Adrenal gland (tissue), 12 donors: Measurements from ENCODE around the gene DNAJB1. TPM values are rescaled to one million over a fixed set of nuclear protein-coding genes. Genes with fewer than 3 reads are reported as not detected.
A peak's percentile ranks its signal among the peaks of the same experiment; 100 is the strongest.

Source experiments
- DNase-seq, 7 donors: peaks; one replicate each; pipeline ENCODE4 v3.0.0-alpha.2; 2019 to 2020
- H3K27ac ChIP-seq, 5 donors: fragments of 200-600 bp; sonication (generic) in 4 of 5; 1 replicate in 3 of 5; 2 replicates in 2 of 5; pipeline versions ENCODE4 v1.5.1 to v1.8.0; 2016 to 2020; ENCODE audit warnings: mild to moderate bottlenecking in 1 of 5
- H3K27me3 ChIP-seq: fragments of 200-600 bp; 2 replicates; pipeline ENCODE4 v1.8.0; 2021
- H3K36me3 ChIP-seq, 2 donors: fragments of 200-600 bp; replicated peaks in 1 of 2; 1 replicate in 1 of 2; 2 replicates in 1 of 2; pipeline versions ENCODE4 v1.5.1 to v1.8.0; 2018 to 2022
- H3K4me1 ChIP-seq, 2 donors: fragments of 200-600 bp; replicated peaks in 1 of 2; 1 replicate in 1 of 2; 2 replicates in 1 of 2; pipeline versions ENCODE4 v1.5.1 to v1.8.0; 2018 to 2021
- H3K4me3 ChIP-seq, 4 donors: fragments of 200-600 bp; sonication (generic) in 3 of 4; one replicate each; pipeline ENCODE4 v1.5.1; 2016 to 2018
- H3K9me3 ChIP-seq, 3 donors: fragments of 200-600 bp; sonication (generic) in 1 of 3; replicated peaks in 1 of 3; 1 replicate in 2 of 3; 2 replicates in 1 of 3; pipeline versions ENCODE4 v1.5.1 to v1.8.0; 2016 to 2021
- POLR2A ChIP-seq, 2 donors: fragments of 450-650 bp; IDR thresholded peaks; one replicate each; pipeline ENCODE4 v1.6.1; 2017; ENCODE audit warnings: antibody characterized with exemption in 2 of 2, mild to moderate bottlenecking in 2 of 2, moderate library complexity in 1 of 2
- WGBS, 4 donors: extraction: QIAGEN DNeasy Blood & Tissue Kit in 2 of 4; methylation state at CpG; one replicate each; pipeline versions ENCODE4 v1.1.5 to v1.1.7; 2013 to 2017; 5-methylcytosine and 5-hydroxymethylcytosine counted together
- intact Hi-C, 2 donors: fragments of 100-400 bp; cut with DNase I; formaldehyde crosslinking; loops; one replicate each; pipeline versions ENCODE4 v1.14.1 to v1.15.0; 2022 to 2023
- polyA plus RNA-seq, 3 donors: library from polyadenylated mRNA; stranded (reverse); fragments of 200-250 nt in 2 of 3; fragments of 350-450 nt in 1 of 3; fragmentation: Illumina TruSeq in 1 of 3; extraction: RNeasy Lipid Tissue Mini Kit (QIAGEN cat#74804) in 1 of 3; gene quantifications; one replicate each; pipeline ENCODE4 v1.2.3, GENCODE V29; 2013 to 2014
- total RNA-seq, 9 donors: library from RNA; depleted of rRNA in 4 of 9; stranded (reverse); fragments of >200 nt in 4 of 9; fragments of 120-200 nt in 1 of 9; fragmentation: NEBNext Ultra II Directional in 1 of 9; extraction: Animal tissue kit (Norgen Biotek cat#: 25700) in 1 of 9; gene quantifications; one replicate each; pipeline versions ENCODE4 v1.1.0 to v1.2.4, GENCODE V29; 2013 to 2023
- TF ChIP-seq, protein P1 (sequence below), 6 experiments: fragments of 450-650 bp in 4 of 6; fragments of 200-600 bp in 2 of 6; sonication (generic) in 1 of 6; IDR thresholded peaks; 1 replicate in 5 of 6; 2 replicates in 1 of 6; pipeline versions ENCODE4 v1.5.1 to v1.8.0; 2016 to 2021; ENCODE audit warnings: antibody characterized with exemption in 6 of 6, mild to moderate bottlenecking in 2 of 6, moderate library complexity in 1 of 6
- donor health status: healthy with polysubstance abuse.
- donor health status: Bipolar disorder and iron deficiency.
- donor health status: DM: yes; HTN: yes; CAD: no.
- donor health status: DM: no; HTN: no; CAD: no.
- donor health status: DM: no; HTN: no; CAD: no.
- donor health status: DM: yes; HTN: yes; CAD: no.

The DNAJB1 gene
- total and polyA plus RNA-seq, 12 donors = 42.5 to 273 (median 123) TPM

- H3K4me1 ChIP-seq = peaks cover 32 to 34% of the 10 kb centered on the region in 2 donors
- TF ChIP-seq POLR2A (IDR thresholded peaks at IDR 0.05) = peak in 1 of 2 donors; percentile 18
- TF ChIP-seq, protein P1, sequence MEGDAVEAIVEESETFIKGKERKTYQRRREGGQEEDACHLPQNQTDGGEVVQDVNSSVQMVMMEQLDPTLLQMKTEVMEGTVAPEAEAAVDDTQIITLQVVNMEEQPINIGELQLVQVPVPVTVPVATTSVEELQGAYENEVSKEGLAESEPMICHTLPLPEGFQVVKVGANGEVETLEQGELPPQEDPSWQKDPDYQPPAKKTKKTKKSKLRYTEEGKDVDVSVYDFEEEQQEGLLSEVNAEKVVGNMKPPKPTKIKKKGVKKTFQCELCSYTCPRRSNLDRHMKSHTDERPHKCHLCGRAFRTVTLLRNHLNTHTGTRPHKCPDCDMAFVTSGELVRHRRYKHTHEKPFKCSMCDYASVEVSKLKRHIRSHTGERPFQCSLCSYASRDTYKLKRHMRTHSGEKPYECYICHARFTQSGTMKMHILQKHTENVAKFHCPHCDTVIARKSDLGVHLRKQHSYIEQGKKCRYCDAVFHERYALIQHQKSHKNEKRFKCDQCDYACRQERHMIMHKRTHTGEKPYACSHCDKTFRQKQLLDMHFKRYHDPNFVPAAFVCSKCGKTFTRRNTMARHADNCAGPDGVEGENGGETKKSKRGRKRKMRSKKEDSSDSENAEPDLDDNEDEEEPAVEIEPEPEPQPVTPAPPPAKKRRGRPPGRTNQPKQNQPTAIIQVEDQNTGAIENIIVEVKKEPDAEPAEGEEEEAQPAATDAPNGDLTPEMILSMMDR (IDR thresholded peaks at IDR 0.05) = no peak
- H3K4me3 ChIP-seq = peak overlapping the region in 1 of 4 donors; percentile 37
- 11 to 19% (median 12%) methylated on average over 17 to 24 of the region's 24 CpGs for WGBS, 4 donors
- H3K36me3 ChIP-seq = no peaks in the 10 kb centered on the region
- no peaks in the 10 kb centered on the region for H3K27me3 ChIP-seq
- H3K9me3 ChIP-seq = no peaks in the 10 kb centered on the region
- peak overlapping the region; percentile 30 to 84 (median 64) for H3K27ac ChIP-seq
- intact Hi-C loops = no loop called here
- peak; percentile 78 to 93 (median 88) for DNase-seq
Observed at GRCh38 chr19:14536926-14537692, 18.9 kb upstream of the DNAJB1 start.

DNA sequence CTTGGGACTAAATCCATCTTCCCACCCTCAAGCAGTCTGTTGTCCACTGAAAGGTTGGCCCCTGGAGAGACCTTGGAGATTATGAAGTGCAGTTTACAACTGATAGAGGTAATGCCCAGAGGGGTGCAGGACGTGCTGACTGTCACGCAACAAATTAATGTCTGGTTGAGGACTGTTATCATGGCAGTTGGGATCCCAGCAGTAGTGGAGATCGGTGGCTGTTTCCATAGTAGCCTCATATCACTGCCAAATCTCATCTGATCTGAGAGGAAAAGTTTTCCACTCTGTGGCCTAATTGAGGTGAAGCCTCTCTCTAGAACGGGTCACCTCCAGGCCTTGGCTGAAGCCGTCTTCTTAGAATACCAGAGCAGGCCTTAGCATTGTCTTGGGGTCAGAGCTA, 15.3 kb upstream of the DNAJB1 start:
- TF ChIP-seq, protein P1 (IDR thresholded peaks at IDR 0.05) = no peak
- TF ChIP-seq POLR2A (IDR thresholded peaks at IDR 0.05) = peak in 1 of 2 donors; percentile 15
- Histone ChIP-seq H3K4me3 (no peak overlapping the region), H3K36me3 (no peaks in the 10 kb centered on the region), H3K27me3 (no peaks in the 10 kb centered on the region), H3K4me1 (peaks cover 51 to 53% of the 10 kb centered on the region in 2 donors), H3K27ac (peak overlapping the region; percentile 29 to 90 (median 69)), H3K9me3 (no peaks in the 10 kb centered on the region)
- DNase-seq = peak in 5 of 7 donors; percentile 32 to 77 (median 61)
- 31 to 45% (median 42%) methylated on average over 5 of the region's 5 CpGs for WGBS, 4 donors
- intact Hi-C loops = no loop called here

DNA sequence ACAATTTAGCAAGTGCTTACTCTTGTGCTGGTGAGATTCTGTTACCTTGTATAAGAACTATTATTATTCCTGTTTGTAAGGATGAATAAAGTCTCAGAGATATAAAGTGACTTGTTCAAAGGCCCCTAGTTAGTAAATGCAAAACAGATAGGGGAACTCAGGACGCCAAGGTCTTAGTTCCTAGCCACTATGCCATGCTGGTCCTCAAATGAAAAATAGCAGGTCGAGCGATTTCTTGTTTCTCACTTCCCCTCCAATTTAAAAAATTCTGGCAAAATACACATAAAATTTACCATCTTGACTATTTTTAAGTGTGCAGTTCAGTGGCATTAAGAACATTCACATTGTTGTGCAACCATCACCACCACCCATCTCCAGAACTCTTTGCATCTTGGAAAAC, 12.3 kb upstream of the DNAJB1 start:
- WGBS, 4 donors = 56 to 60% (median 57%) methylated on average over 3 of the region's 3 CpGs
- H3K4me3 ChIP-seq = peak overlapping the region in 1 of 4 donors; percentile 78
- no peaks in the 10 kb centered on the region for H3K27me3 ChIP-seq
- intact Hi-C loops = no loop called here
- H3K27ac ChIP-seq = peak overlapping the region in 3 of 5 donors; percentile 80 to 89 (median 87)
- H3K4me1 ChIP-seq = peaks cover 33 to 51% of the 10 kb centered on the region in 2 donors
- no peak for DNase-seq
- H3K9me3 ChIP-seq = no peaks in the 10 kb centered on the region
- TF ChIP-seq, protein P1 (IDR thresholded peaks at IDR 0.05) = no peak
- TF ChIP-seq POLR2A (IDR thresholded peaks at IDR 0.05) = no peak
- no peaks in the 10 kb centered on the region for H3K36me3 ChIP-seq

- Histone ChIP-seq H3K27me3 (no peaks in the 10 kb centered on the region), H3K36me3 (no peaks in the 10 kb centered on the region), H3K4me1 (peaks cover 33 to 51% of the 10 kb centered on the region in 2 donors), H3K9me3 (no peaks in the 10 kb centered on the region), H3K4me3 (peak overlapping the region; percentile 40 to 87 (median 62)), H3K27ac (peak overlapping the region; percentile 79 to 98 (median 87))
- 0% methylated on average over 8 to 18 of the region's 18 CpGs for WGBS, 4 donors
- TF ChIP-seq, protein P1 (IDR thresholded peaks at IDR 0.05) = no peak
- TF ChIP-seq POLR2A (IDR thresholded peaks at IDR 0.05) = no peak
- DNase-seq = no peak
- intact Hi-C loops = no loop called here
Observed at GRCh38 chr19:14530005-14530348, 11.8 kb upstream of the DNAJB1 start.
